ENCODE results near the gene MRPL11. TPM values are rescaled to one million over a fixed set of nuclear protein-coding genes. Genes with fewer than 3 reads are reported as not detected.
A peak's percentile ranks its signal among the peaks of the same experiment; 100 is the strongest.
"Not testable (repeated sequence)": the region's sequence is repeated elsewhere in the genome, so short reads cannot be mapped to it uniquely, and the experiment has no call there.

MRPL11 gene
- total and polyA plus RNA-seq, 5 donors from 2014 or later: 22.7 to 96.9 (median 81.3) TPM

DNA sequence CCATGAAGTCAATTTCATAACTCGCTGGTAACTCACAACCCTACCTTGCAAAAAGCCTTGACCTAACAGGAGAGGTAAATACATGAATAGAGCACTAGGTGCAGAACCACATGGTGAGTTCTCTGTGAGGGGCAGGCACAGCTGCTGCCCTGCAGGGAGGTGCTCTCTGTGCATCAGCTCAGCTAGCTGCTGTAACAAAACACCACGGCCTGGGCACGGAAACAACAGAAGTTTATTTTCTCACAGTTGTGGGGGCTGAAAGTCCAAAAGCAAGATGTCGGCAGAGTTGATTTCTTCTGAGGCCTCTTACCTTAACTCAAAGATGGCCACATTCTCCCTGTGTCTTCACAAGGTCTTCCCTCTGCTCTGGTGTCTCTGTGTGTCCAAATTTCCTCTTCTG lies 13.0 kb upstream of the MRPL11 start:
- Mint-ChIP-seq H3K9me3 (peaks cover 0 to 2% (median 0%) of the 10 kb centered on the region in 7 donors), H3K27me3 (peaks cover 10% of the 10 kb centered on the region), H3K4me1 (peaks cover 0 to 19% (median 8%) of the 10 kb centered on the region in 4 donors), H3K27ac (no peak overlapping the region), H3K4me3 (no peak overlapping the region), H3K36me3 (peaks cover 4% of the 10 kb centered on the region)
- ATAC-seq (ENCODE audit: low read depth in 2 of 2): no peak
- no peaks in the 10 kb centered on the region for H3K9me3 ChIP-seq (ENCODE audit: control insufficient read depth in 2 of 2, low read length in 2 of 2)
- no peaks in the 10 kb centered on the region for H3K36me3 ChIP-seq (ENCODE audit: control insufficient read depth, insufficient read depth, low read length)
- DNase-seq: no peak
- no peak overlapping the region for H3K4me3 ChIP-seq (ENCODE audit: low read depth, low read length)
- no peaks in the 10 kb centered on the region for H3K27me3 ChIP-seq (ENCODE audit: control insufficient read depth, insufficient read depth, low read length)
- no peak overlapping the region for H3K27ac ChIP-seq (ENCODE audit: insufficient read depth, low read length, poor library complexity, severe bottlenecking)
- H3K4me1 ChIP-seq (ENCODE audit: control insufficient read depth, insufficient read depth, low read length, poor library complexity, severe bottlenecking): no peaks in the 10 kb centered on the region

DNA sequence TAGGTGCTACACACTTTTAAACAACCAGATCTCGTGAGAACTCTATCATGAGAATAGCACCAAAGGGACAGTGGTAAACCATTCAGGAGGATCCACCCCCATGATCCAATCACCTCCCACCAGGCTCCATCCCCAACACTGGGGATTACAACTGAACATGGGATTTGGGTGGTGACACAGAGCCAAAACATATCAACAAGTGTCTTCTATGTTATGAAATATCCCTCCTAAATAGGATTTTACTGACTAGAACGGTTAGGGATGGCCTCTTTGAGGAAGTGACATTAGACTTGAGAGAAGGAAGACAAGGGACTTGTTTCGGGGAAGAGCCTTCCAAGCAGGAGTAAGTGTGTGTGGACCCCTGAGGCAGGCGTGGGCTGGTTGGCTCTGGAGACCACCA lies 11.9 kb upstream of the MRPL11 start:
- peaks cover 4% of the 10 kb centered on the region for H3K36me3 Mint-ChIP-seq
- peaks cover 0 to 19% (median 8%) of the 10 kb centered on the region in 4 donors for H3K4me1 Mint-ChIP-seq
- no peaks in the 10 kb centered on the region for H3K27me3 ChIP-seq (ENCODE audit: control insufficient read depth, insufficient read depth, low read length)
- H3K36me3 ChIP-seq (ENCODE audit: control insufficient read depth, insufficient read depth, low read length): no peaks in the 10 kb centered on the region
- ATAC-seq (ENCODE audit: low read depth in 2 of 2): no peak
- peaks cover 15% of the 10 kb centered on the region for H3K27me3 Mint-ChIP-seq
- no peaks in the 10 kb centered on the region for H3K9me3 ChIP-seq (ENCODE audit: control insufficient read depth in 2 of 2, low read length in 2 of 2)
- H3K4me3 Mint-ChIP-seq: no peak overlapping the region
- H3K4me3 ChIP-seq (ENCODE audit: low read depth, low read length): no peak overlapping the region
- H3K27ac ChIP-seq (ENCODE audit: insufficient read depth, low read length, poor library complexity, severe bottlenecking): no peak overlapping the region
- DNase-seq: no peak
- H3K9me3 Mint-ChIP-seq: peaks cover 0 to 2% (median 0%) of the 10 kb centered on the region in 7 donors
- no peak overlapping the region for H3K27ac Mint-ChIP-seq
- no peaks in the 10 kb centered on the region for H3K4me1 ChIP-seq (ENCODE audit: control insufficient read depth, insufficient read depth, low read length, poor library complexity, severe bottlenecking)

DNA sequence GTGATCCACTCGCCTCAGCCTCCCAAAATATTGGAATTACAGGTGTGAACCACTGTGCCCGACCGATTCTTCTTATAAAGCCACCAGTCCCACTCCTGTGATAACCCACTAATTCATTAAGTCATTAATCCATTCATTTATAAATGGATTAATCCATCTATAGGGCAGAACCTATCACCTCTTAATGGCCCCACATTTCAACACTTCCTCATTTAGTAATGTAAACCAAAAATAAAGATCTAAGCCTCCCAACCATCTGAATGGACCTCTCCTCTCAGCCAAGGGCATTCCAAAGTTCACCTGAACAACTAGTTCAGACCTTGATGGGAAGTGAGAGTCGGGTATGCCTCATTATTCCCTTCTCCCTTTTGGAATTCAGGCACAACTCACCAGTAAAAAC lies 9.9 kb upstream of the MRPL11 start:
- Histone ChIP-seq H3K27ac (ENCODE audit: insufficient read depth, low read length, poor library complexity, severe bottlenecking) (no peak overlapping the region), H3K36me3 (ENCODE audit: control insufficient read depth, insufficient read depth, low read length) (no peaks in the 10 kb centered on the region), H3K27me3 (ENCODE audit: control insufficient read depth, insufficient read depth, low read length) (no peaks in the 10 kb centered on the region), H3K4me3 (ENCODE audit: low read depth, low read length) (no peak overlapping the region), H3K4me1 (ENCODE audit: control insufficient read depth, insufficient read depth, low read length, poor library complexity, severe bottlenecking) (no peaks in the 10 kb centered on the region), H3K9me3 (ENCODE audit: control insufficient read depth in 2 of 2, low read length in 2 of 2) (peaks cover 1 to 2% of the 10 kb centered on the region in 2 experiments)
- Mint-ChIP-seq H3K4me3 (no peak overlapping the region), H3K27me3 (peaks cover 13% of the 10 kb centered on the region), H3K9me3 (peaks cover 0 to 6% (median 4%) of the 10 kb centered on the region in 7 donors), H3K36me3 (peaks cover 4% of the 10 kb centered on the region), H3K27ac (no peak overlapping the region), H3K4me1 (peaks cover 0 to 2% (median 0%) of the 10 kb centered on the region in 4 donors)
- DNase-seq (no peak), ATAC-seq (ENCODE audit: low read depth in 2 of 2) (no peak)

DNA sequence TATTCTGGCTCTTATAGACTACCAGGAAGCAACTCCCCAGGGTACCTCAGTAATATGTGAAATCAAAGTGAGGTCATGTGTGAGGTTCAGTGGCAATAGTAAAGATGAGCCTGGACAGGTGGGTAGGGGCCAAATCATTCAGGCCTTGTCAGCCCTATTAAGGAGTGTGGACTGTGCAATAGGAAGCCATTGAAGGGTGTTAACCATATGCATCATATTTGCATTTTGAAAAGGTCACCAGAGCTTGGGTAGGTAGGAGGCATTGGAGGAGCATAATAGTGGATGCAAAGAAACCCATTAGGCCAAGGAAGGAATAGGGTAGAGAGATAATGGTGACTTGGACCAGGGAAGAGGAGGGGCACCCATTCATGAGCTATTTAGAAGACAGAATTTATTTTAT lies 8.4 kb upstream of the MRPL11 start:
- Histone ChIP-seq H3K4me1 (ENCODE audit: control insufficient read depth, insufficient read depth, low read length, poor library complexity, severe bottlenecking) (no peaks in the 10 kb centered on the region), H3K4me3 (ENCODE audit: low read depth, low read length) (no peak overlapping the region), H3K9me3 (ENCODE audit: control insufficient read depth in 2 of 2, low read length in 2 of 2) (peaks cover 8 to 13% of the 10 kb centered on the region in 2 experiments), H3K27me3 (ENCODE audit: control insufficient read depth, insufficient read depth, low read length) (no peaks in the 10 kb centered on the region), H3K36me3 (ENCODE audit: control insufficient read depth, insufficient read depth, low read length) (no peaks in the 10 kb centered on the region), H3K27ac (ENCODE audit: insufficient read depth, low read length, poor library complexity, severe bottlenecking) (no peak overlapping the region)
- H3K27ac Mint-ChIP-seq: peak overlapping the region in 1 of 3 donors; percentile 82
- peaks cover 13% of the 10 kb centered on the region for H3K27me3 Mint-ChIP-seq
- peaks cover 4% of the 10 kb centered on the region for H3K36me3 Mint-ChIP-seq
- peaks cover 0 to under 1% (median 0%) of the 10 kb centered on the region in 4 donors for H3K4me1 Mint-ChIP-seq
- no peak overlapping the region for H3K4me3 Mint-ChIP-seq
- peaks cover 0 to 10% (median 4%) of the 10 kb centered on the region in 7 donors for H3K9me3 Mint-ChIP-seq
- ATAC-seq (ENCODE audit: low read depth in 2 of 2) (no peak), DNase-seq (no peak)

DNA sequence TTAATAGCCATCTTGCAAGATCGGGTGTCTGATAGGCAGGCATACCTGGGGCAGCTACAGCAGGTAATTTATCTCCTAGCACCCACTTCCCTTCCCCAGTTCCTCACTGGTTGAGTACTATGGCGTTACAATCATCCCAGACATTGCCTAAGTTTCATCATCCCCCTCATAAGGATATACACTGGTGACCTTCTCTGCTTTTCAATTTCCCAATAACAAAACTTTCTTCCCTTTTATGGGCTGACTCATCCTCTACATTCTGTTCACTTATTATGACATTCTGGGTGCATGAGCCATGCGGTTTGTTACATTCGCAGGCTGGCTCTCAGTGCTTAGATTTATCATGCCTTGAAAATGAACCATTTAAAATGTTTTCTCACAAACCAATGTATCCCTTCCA lies 5.0 kb upstream of the MRPL11 start:
- H3K27me3 ChIP-seq (ENCODE audit: control insufficient read depth, insufficient read depth, low read length): no peaks in the 10 kb centered on the region
- Mint-ChIP-seq H3K27ac (no peak overlapping the region), H3K9me3 (peaks cover 0 to 12% (median 4%) of the 10 kb centered on the region in 7 donors), H3K36me3 (peaks cover 3% of the 10 kb centered on the region), H3K4me3 (peak overlapping the region in 1 of 4 donors; percentile 61), H3K27me3 (peaks cover 13% of the 10 kb centered on the region), H3K4me1 (peaks cover 0 to 6% (median 1%) of the 10 kb centered on the region in 4 donors)
- no peak overlapping the region for H3K4me3 ChIP-seq (ENCODE audit: low read depth, low read length)
- ATAC-seq (ENCODE audit: low read depth in 2 of 2) (no peak), DNase-seq (no peak)
- H3K36me3 ChIP-seq (ENCODE audit: control insufficient read depth, insufficient read depth, low read length): no peaks in the 10 kb centered on the region
- H3K27ac ChIP-seq (ENCODE audit: insufficient read depth, low read length, poor library complexity, severe bottlenecking): no peak overlapping the region
- peaks cover 8 to 13% of the 10 kb centered on the region in 2 experiments for H3K9me3 ChIP-seq (ENCODE audit: control insufficient read depth in 2 of 2, low read length in 2 of 2)
- no peaks in the 10 kb centered on the region for H3K4me1 ChIP-seq (ENCODE audit: control insufficient read depth, insufficient read depth, low read length, poor library complexity, severe bottlenecking)

DNA sequence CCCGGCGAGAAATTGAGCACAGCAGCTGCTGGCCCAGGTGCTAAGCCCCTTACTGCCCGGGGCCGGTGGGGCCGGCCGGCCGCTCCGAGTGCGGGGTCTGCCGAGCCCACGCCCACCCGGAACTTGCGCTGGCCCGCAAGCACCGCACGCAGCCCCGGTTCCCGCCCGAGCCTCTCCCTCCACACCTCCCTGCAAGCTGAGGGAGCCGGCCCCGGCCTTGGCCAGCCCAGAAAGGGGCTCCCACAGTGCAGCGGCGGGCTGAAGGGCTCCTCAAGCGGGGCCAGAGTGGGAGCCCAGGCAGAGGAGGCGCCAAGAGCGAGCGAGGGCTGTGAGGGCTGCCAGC lies 2.3 kb upstream of the MRPL11 start:
- Histone ChIP-seq H3K36me3 (ENCODE audit: control insufficient read depth, insufficient read depth, low read length) (peaks cover 11% of the 10 kb centered on the region), H3K9me3 (ENCODE audit: control insufficient read depth in 2 of 2, low read length in 2 of 2) (peaks cover 8 to 13% of the 10 kb centered on the region in 2 experiments)
- not testable (repeated sequence) for H3K9me3 Mint-ChIP-seq; H3K4me3 ChIP-seq (ENCODE audit: low read depth, low read length); DNase-seq; H3K4me3 Mint-ChIP-seq; H3K27ac Mint-ChIP-seq; H3K27me3 Mint-ChIP-seq; H3K36me3 Mint-ChIP-seq; ATAC-seq (ENCODE audit: low read depth in 2 of 2); H3K27ac ChIP-seq (ENCODE audit: insufficient read depth, low read length, poor library complexity, severe bottlenecking); H3K4me1 ChIP-seq (ENCODE audit: control insufficient read depth, insufficient read depth, low read length, poor library complexity, severe bottlenecking); H3K27me3 ChIP-seq (ENCODE audit: control insufficient read depth, insufficient read depth, low read length)
- H3K4me1 Mint-ChIP-seq: peaks cover 0 to 16% (median 2%) of the 10 kb centered on the region in 4 donors

DNA sequence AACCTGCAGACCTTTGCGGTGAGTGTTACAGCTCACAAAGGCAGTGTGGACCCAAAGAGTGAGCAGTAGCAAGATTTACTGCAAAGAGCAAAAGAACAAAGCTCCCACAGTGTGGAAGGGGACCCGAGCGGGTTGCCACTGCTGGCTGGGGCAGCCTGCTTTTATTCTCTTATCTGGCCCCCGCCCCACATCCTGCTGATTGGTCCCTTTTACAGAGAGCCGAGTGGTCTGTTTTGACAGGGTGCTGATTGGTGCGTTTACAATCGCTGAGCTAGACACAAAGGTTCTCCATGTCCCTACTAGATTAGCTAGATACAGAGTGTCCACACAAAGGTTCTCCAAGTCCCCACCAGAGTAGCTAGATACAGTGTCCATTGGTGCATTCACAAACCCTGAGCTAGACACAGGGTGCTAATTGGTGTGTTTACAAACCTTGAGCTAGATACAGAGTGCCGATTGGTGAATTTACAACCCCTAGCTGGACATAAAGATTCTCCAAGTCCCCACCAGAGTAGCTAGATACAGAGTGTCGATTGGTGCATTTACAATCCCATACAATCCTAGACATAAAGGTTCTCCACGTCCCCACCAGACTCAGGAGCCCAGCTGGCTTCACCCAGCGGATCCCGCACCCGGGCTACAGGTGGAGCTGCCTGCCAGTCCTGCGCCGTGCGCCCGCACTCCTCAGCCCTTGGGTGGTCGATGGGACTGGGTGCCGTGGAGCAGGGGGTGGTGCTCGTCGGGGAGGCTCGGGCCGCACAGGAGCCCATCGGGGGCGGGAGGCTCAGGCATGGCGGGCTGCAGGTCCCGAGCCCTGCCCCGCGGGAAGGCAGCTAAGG lies 1.7 kb upstream of the MRPL11 start:
- not testable (repeated sequence) for H3K4me3 Mint-ChIP-seq; H3K27ac ChIP-seq (ENCODE audit: insufficient read depth, low read length, poor library complexity, severe bottlenecking); H3K27me3 Mint-ChIP-seq; H3K36me3 Mint-ChIP-seq; H3K27ac Mint-ChIP-seq; H3K9me3 Mint-ChIP-seq; DNase-seq; ATAC-seq (ENCODE audit: low read depth in 2 of 2); H3K4me1 ChIP-seq (ENCODE audit: control insufficient read depth, insufficient read depth, low read length, poor library complexity, severe bottlenecking); H3K4me3 ChIP-seq (ENCODE audit: low read depth, low read length); H3K27me3 ChIP-seq (ENCODE audit: control insufficient read depth, insufficient read depth, low read length)
- peaks cover 8 to 13% of the 10 kb centered on the region in 2 experiments for H3K9me3 ChIP-seq (ENCODE audit: control insufficient read depth in 2 of 2, low read length in 2 of 2)
- H3K4me1 Mint-ChIP-seq: peaks cover 0 to 16% (median 2%) of the 10 kb centered on the region in 4 donors
- peaks cover 16% of the 10 kb centered on the region for H3K36me3 ChIP-seq (ENCODE audit: control insufficient read depth, insufficient read depth, low read length)

All from CD4-positive, CD25-positive, alpha-beta regulatory T cell (primary cell).